ENCODE data around the gene SEPTIN5. TPM values are rescaled to one million over a fixed set of nuclear protein-coding genes. Genes with fewer than 3 reads are reported as not detected.

Gene SEPTIN5
- total and polyA plus RNA-seq, 9 of the 15 experiments (the other 6 are each of a cell fraction or from before 2014, with no cell fraction given): 0.03 to 195 (median 119) TPM

- TF ChIP-seq CUX1 (CRISPR knock-in tag; IDR thresholded peaks at IDR 0.05) (no peak), HDAC8 (tag; IDR thresholded peaks at IDR 0.05) (0 out of 2 replicates have a peak, but pooled peaks have one; percentile 49), KLF6 (CRISPR knock-in tag; IDR thresholded peaks at IDR 0.05; ENCODE audit: borderline replicate concordance) (no peak), TOE1 (IDR thresholded peaks at IDR 0.05; ENCODE audit: borderline replicate concordance) (no peak), TOE1 (CRISPR knock-in tag; IDR thresholded peaks at IDR 0.05; ENCODE audit: borderline replicate concordance, low read depth) (no peak), TCFL5 (CRISPR knock-in tag; conservative IDR thresholded peaks at IDR 0.05) (no peak), EGR1 (conservative IDR thresholded peaks at IDR 0.05) (peak; percentile 83), BCLAF1 (IDR thresholded peaks at IDR 0.05; ENCODE audit: borderline replicate concordance in 1 of 2, control insufficient read depth in 1 of 2, low read depth in 2 of 2, low read length in 1 of 2) (no peak), BCL6 (CRISPR knock-in tag; IDR thresholded peaks at IDR 0.05) (no peak), EWSR1 (IDR thresholded peaks at IDR 0.05; ENCODE audit: borderline replicate concordance, low read depth, partially characterized antibody) (no peak), HDAC2 (IDR thresholded peaks at IDR 0.05) (peak; percentile 83), CHD4 (IDR thresholded peaks at IDR 0.05; ENCODE audit: insufficient read depth, insufficient replicate concordance, low read depth, low read length, poor library complexity, severe bottlenecking) (peak; percentile 95), COPS2 (conservative IDR thresholded peaks at IDR 0.05) (no peak), CC2D1A (IDR thresholded peaks at IDR 0.05) (no peak)
- TF ChIP-seq, protein P1, sequence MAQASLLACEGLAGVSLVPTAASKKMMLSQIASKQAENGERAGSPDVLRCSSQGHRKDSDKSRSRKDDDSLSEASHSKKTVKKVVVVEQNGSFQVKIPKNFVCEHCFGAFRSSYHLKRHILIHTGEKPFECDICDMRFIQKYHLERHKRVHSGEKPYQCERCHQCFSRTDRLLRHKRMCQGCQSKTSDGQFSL (CRISPR knock-in tag; IDR thresholded peaks at IDR 0.05): no peak
- TF ChIP-seq, protein P1 (tag; IDR thresholded peaks at IDR 0.05): no peak
- TF ChIP-seq, protein P2, sequence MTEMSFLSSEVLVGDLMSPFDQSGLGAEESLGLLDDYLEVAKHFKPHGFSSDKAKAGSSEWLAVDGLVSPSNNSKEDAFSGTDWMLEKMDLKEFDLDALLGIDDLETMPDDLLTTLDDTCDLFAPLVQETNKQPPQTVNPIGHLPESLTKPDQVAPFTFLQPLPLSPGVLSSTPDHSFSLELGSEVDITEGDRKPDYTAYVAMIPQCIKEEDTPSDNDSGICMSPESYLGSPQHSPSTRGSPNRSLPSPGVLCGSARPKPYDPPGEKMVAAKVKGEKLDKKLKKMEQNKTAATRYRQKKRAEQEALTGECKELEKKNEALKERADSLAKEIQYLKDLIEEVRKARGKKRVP (CRISPR knock-in tag; IDR thresholded peaks at IDR 0.05): no peak
These were observed 522 bp upstream of the SEPTIN5 start (continued) for GRCh38 chr22:19713650-19714311.
